Progenitor cell of endocrine pancreas (in vitro differentiated cells): ENCODE measurements around the gene ENKD1. TPM values are rescaled to one million over a fixed set of nuclear protein-coding genes. Genes with fewer than 3 reads are reported as not detected.

Experiments
- DNase-seq: peaks from one replicate; pipeline ENCODE4 v3.0.0; 2021; ENCODE audit warnings: low spot score; ENCODE audit not compliant: unreplicated experiment
- H3K27ac Mint-ChIP-seq: 2 replicates; pipeline ENCODE4 v1.8.0; 2021; ENCODE audit warnings: mild to moderate bottlenecking, moderate library complexity, mixed read lengths
- H3K27me3 Mint-ChIP-seq: 2 replicates; pipeline ENCODE4 v1.8.0; 2021; ENCODE audit warnings: mixed read lengths
- H3K36me3 Mint-ChIP-seq: 2 replicates; pipeline ENCODE4 v1.8.0; 2022; ENCODE audit warnings: mixed read lengths; ENCODE audit not compliant: insufficient read depth
- H3K4me1 Mint-ChIP-seq: 2 replicates; pipeline ENCODE4 v1.8.0; 2021; ENCODE audit warnings: low read depth, mixed read lengths
- H3K4me3 Mint-ChIP-seq: 2 replicates; pipeline ENCODE4 v1.8.0; 2021; ENCODE audit warnings: low read depth, mild to moderate bottlenecking, moderate library complexity, mixed read lengths
- H3K9me3 Mint-ChIP-seq: 2 replicates; pipeline ENCODE4 v1.8.0; 2021; ENCODE audit warnings: low read depth, mixed read lengths
- total RNA-seq: library from RNA; stranded (reverse); gene quantifications from 2 replicates; pipeline ENCODE4 v1.2.1, GENCODE V29; 2021
- TF ChIP-seq, protein P1 (sequence below): fragments of 200-600 bp; sonication (generic); IDR thresholded peaks from one replicate; pipeline ENCODE4 v1.5.0; 2021; ENCODE audit warnings: antibody characterized with exemption, mild to moderate bottlenecking; ENCODE audit not compliant: unreplicated experiment

The ENKD1 gene
- total RNA-seq, 1 donor from 2014 or later: 25.1 TPM

DNA sequence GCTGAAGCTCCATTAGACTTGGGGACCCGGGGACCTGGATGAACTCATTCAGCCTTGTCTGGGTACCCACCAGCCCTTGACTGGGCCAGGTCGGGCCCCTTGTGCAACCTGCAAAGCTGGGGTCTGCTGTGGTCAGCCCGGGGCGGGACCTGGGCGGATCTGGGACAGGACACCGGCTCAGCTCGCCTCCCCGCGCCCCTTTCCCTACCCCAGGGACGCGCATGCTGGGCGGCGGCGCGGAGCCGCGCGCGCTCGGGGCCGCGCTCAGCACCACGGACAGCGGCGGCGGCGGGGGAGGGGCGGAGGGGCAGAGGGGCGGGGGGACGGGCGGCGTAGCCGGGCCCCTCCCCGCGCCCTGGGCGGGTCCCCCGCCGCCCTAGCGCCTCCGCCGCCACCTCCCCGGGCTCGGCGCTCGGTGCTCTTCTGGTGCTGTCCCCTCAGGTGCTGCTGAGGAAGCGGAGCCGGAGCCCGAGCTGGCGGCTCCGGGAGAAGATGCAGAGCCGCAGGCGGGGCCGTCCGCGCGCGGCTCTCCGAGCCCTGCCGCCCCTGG lies 13.9 kb downstream of the ENKD1 start:
- H3K27me3 Mint-ChIP-seq: peaks cover 50% of the 10 kb centered on the region
- no peak overlapping the region for H3K27ac Mint-ChIP-seq
- peaks cover 4% of the 10 kb centered on the region for H3K4me1 Mint-ChIP-seq
- TF ChIP-seq, protein P1, sequence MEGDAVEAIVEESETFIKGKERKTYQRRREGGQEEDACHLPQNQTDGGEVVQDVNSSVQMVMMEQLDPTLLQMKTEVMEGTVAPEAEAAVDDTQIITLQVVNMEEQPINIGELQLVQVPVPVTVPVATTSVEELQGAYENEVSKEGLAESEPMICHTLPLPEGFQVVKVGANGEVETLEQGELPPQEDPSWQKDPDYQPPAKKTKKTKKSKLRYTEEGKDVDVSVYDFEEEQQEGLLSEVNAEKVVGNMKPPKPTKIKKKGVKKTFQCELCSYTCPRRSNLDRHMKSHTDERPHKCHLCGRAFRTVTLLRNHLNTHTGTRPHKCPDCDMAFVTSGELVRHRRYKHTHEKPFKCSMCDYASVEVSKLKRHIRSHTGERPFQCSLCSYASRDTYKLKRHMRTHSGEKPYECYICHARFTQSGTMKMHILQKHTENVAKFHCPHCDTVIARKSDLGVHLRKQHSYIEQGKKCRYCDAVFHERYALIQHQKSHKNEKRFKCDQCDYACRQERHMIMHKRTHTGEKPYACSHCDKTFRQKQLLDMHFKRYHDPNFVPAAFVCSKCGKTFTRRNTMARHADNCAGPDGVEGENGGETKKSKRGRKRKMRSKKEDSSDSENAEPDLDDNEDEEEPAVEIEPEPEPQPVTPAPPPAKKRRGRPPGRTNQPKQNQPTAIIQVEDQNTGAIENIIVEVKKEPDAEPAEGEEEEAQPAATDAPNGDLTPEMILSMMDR: no peak
- DNase-seq: no peak
- no peaks in the 10 kb centered on the region for H3K36me3 Mint-ChIP-seq
- H3K9me3 Mint-ChIP-seq: no peaks in the 10 kb centered on the region
- no peak overlapping the region for H3K4me3 Mint-ChIP-seq

DNA sequence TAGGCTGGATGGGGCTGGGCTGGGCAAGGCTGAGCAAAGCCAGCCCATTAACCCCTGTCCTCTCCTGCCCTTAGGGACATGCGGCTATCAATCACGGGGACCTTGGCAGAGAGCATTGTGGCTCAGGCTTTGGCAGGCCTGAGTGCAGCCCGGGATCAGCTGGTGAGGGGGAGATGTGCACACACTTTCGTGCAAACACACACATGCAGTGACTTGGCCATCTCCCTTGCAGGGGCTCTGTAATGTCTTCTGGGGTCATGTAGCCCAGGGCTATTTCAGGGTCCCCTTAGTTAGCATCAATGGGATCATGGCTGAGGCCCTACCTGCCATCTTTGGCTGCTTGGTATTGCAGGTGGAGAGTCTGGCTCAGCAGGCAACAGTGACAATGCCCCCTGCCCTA lies 14.7 kb downstream of the ENKD1 start:
- no peaks in the 10 kb centered on the region for H3K9me3 Mint-ChIP-seq
- peaks cover 4% of the 10 kb centered on the region for H3K4me1 Mint-ChIP-seq
- H3K27ac Mint-ChIP-seq: no peak overlapping the region
- H3K27me3 Mint-ChIP-seq: peaks cover 50% of the 10 kb centered on the region
- H3K4me3 Mint-ChIP-seq: peak overlapping the region; percentile 64
- no peaks in the 10 kb centered on the region for H3K36me3 Mint-ChIP-seq
- TF ChIP-seq, protein P1: no peak
- DNase-seq: no peak

DNA sequence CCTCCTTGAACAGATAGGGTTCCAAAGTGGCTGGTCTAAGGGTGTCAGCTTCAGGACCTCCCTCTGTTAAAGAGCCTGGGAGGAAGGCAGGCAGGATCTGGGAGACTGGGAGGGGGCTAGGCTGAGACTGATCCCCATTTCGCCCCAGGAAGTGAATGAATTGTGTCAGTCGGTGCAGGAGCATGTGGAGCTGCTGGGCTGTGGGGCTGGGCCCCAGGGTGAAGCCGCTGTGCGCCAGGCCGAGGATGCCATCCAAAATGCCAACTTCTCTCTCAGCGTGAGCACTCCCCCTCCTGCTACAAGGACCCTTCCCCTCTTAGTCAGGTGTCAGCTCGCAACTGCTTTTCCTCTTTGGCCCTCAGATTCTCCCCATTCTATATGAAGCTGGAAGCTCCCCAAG lies 15.5 kb downstream of the ENKD1 start:
- peaks cover 4% of the 10 kb centered on the region for H3K4me1 Mint-ChIP-seq
- DNase-seq: no peak
- no peaks in the 10 kb centered on the region for H3K36me3 Mint-ChIP-seq
- no peaks in the 10 kb centered on the region for H3K9me3 Mint-ChIP-seq
- H3K4me3 Mint-ChIP-seq: no peak overlapping the region
- H3K27ac Mint-ChIP-seq: no peak overlapping the region
- H3K27me3 Mint-ChIP-seq: peaks cover 53% of the 10 kb centered on the region
- TF ChIP-seq, protein P1: no peak

DNA sequence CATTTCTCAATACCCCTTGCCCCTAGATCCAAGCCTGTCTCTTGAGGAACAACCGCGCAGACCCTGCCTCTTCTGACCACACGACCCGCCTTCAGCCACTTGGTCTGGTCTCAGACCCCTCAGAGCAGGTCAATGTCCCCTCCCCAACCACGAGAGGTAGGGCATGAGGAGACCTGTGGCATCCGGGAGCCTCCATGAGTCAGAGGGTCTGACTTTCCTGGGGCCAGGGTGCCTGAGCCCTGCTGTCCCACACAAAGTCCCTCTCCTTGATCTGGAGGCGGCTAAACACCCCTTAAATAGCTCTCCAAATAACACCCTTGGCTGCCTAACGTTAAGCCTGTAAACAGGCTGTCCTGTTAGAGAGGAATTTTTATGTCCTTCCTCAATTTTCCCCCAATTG lies 16.5 kb downstream of the ENKD1 start:
- Mint-ChIP-seq H3K27ac (no peak overlapping the region), H3K4me3 (no peak overlapping the region), H3K27me3 (peaks cover 49% of the 10 kb centered on the region), H3K9me3 (no peaks in the 10 kb centered on the region), H3K36me3 (no peaks in the 10 kb centered on the region), H3K4me1 (peaks cover 4% of the 10 kb centered on the region)
- TF ChIP-seq, protein P1: no peak
- no peak for DNase-seq

DNA sequence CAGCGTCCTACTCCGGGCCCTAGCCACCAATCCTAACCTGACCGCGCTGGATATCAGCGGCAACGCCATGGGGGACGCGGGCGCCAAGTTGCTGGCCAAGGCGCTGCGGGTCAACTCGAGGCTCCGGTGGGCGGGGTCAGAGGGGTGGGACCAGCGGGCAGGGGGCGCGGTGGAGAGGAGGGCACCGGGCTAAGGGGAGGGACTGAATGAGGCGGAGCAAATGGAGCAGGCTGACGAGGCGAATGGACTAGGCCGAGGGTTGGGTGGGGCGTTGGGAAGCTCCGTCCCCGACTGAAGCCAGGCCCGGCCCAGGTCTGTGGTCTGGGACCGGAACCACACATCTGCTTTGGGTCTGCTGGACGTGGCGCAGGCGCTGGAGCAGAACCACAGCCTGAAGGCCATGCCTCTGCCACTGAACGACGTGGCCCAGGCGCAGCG lies 17.0 kb downstream of the ENKD1 start:
- Mint-ChIP-seq H3K9me3 (no peaks in the 10 kb centered on the region), H3K4me1 (peaks cover 4% of the 10 kb centered on the region), H3K4me3 (no peak overlapping the region), H3K27me3 (peaks cover 45% of the 10 kb centered on the region), H3K36me3 (no peaks in the 10 kb centered on the region), H3K27ac (no peak overlapping the region)
- TF ChIP-seq, protein P1: no peak
- no peak for DNase-seq
